Activated B cell treated with CpG ODN at 0.5 μM for 24 hours (primary cell): ENCODE results near the gene SPDYE2B. TPM values are rescaled to one million over a fixed set of nuclear protein-coding genes. Genes with fewer than 3 reads are reported as not detected.
"Not testable (repeated sequence)": the region's sequence is repeated elsewhere in the genome, so short reads cannot be mapped to it uniquely, and the experiment has no call there.

Experiments used
- ATAC-seq: fragments of 200-7000 bp; cut with Tn5 transposase; one replicate; pipeline ENCODE4 v1.10.0; 2021; ENCODE audit warnings: low read depth, mild to moderate bottlenecking, moderate library complexity
- CTCF ChIA-PET: fragments of 350-600 bp; sonication (Branson Sonifier 250); formaldehyde crosslinking; loops from one replicate; lab custom pipeline; 2021; ENCODE audit warnings: antibody characterized with exemption; lab: Charles Lee
- POLR2A ChIA-PET: fragments of 350-600 bp; sonication (Branson Sonifier 250); formaldehyde crosslinking; loops from one replicate; lab custom pipeline; 2021; ENCODE audit warnings: antibody characterized with exemption; lab: Charles Lee
- DNase-seq: peaks from one replicate; pipeline ENCODE4 v3.0.0; 2022
- H3K27ac Mint-ChIP-seq: one replicate; pipeline ENCODE4 v1.8.0; 2020; ENCODE audit warnings: mixed read lengths
- H3K27me3 Mint-ChIP-seq: one replicate; pipeline ENCODE4 v1.8.0; 2021; ENCODE audit warnings: mixed read lengths
- H3K36me3 Mint-ChIP-seq: one replicate; pipeline ENCODE4 v1.8.0; 2021; ENCODE audit warnings: low read depth, mixed read lengths
- H3K4me1 Mint-ChIP-seq: one replicate; pipeline ENCODE4 v1.8.0; 2021; ENCODE audit warnings: mixed read lengths
- H3K4me3 Mint-ChIP-seq: one replicate; pipeline ENCODE4 v1.8.0; 2020; ENCODE audit warnings: mild to moderate bottlenecking, mixed read lengths
- H3K9me3 Mint-ChIP-seq: one replicate; pipeline ENCODE4 v1.8.0; 2020; ENCODE audit warnings: mixed read lengths
- intact Hi-C: fragments of 100-400 bp; cut with micrococcal nuclease; formaldehyde crosslinking; loops from one replicate; pipeline ENCODE4 v1.15.1; 2024
- total RNA-seq: library from RNA; stranded (reverse); gene quantifications from 2 replicates; pipeline ENCODE4 v1.2.3, GENCODE V29; 2022

SPDYE2B gene
- not detected in 2 replicates for total RNA-seq

GRCh38 chr7:102649924-102650323 lies at the start of gene SPDYE2B:
Gene SPDYE2B, plus strand, starts transcription at chr7:102650319. Its CDS starts 2,030 bp downstream, at chr7:102652349.
- H3K4me1 Mint-ChIP-seq, ATAC-seq, H3K27ac Mint-ChIP-seq, H3K4me3 Mint-ChIP-seq, intact Hi-C loops, CTCF ChIA-PET, H3K9me3 Mint-ChIP-seq, DNase-seq, H3K27me3 Mint-ChIP-seq, POLR2A ChIA-PET, H3K36me3 Mint-ChIP-seq: not testable (repeated sequence)

- H3K9me3 Mint-ChIP-seq, ATAC-seq, POLR2A ChIA-PET, H3K36me3 Mint-ChIP-seq, DNase-seq, H3K4me3 Mint-ChIP-seq, H3K27ac Mint-ChIP-seq, intact Hi-C loops, H3K27me3 Mint-ChIP-seq, CTCF ChIA-PET, H3K4me1 Mint-ChIP-seq: not testable (repeated sequence)
Measured at GRCh38 chr7:102602317-102602716, 47.8 kb upstream of the SPDYE2B start.

- intact Hi-C loops, CTCF ChIA-PET, ATAC-seq, DNase-seq, H3K27me3 Mint-ChIP-seq, H3K27ac Mint-ChIP-seq, H3K36me3 Mint-ChIP-seq, H3K4me3 Mint-ChIP-seq, H3K9me3 Mint-ChIP-seq, H3K4me1 Mint-ChIP-seq, POLR2A ChIA-PET: not testable (repeated sequence)
Measured at GRCh38 chr7:102604431-102605145, 45.5 kb upstream of the SPDYE2B start.

- H3K4me1 Mint-ChIP-seq, DNase-seq, H3K9me3 Mint-ChIP-seq, H3K27ac Mint-ChIP-seq, H3K36me3 Mint-ChIP-seq, POLR2A ChIA-PET, CTCF ChIA-PET, intact Hi-C loops, ATAC-seq, H3K27me3 Mint-ChIP-seq, H3K4me3 Mint-ChIP-seq: not testable (repeated sequence)
Measured at GRCh38 chr7:102606848-102607247, 43.3 kb upstream of the SPDYE2B start.

GRCh38 chr7:102609734-102610133 lies 40.4 kb upstream of the SPDYE2B start:
- H3K27me3 Mint-ChIP-seq, H3K4me1 Mint-ChIP-seq, intact Hi-C loops, H3K36me3 Mint-ChIP-seq, H3K9me3 Mint-ChIP-seq, H3K4me3 Mint-ChIP-seq, CTCF ChIA-PET, POLR2A ChIA-PET, ATAC-seq, H3K27ac Mint-ChIP-seq, DNase-seq: not testable (repeated sequence)

GRCh38 chr7:102610441-102610840 lies 39.7 kb upstream of the SPDYE2B start:
- H3K9me3 Mint-ChIP-seq, H3K27ac Mint-ChIP-seq, intact Hi-C loops, H3K27me3 Mint-ChIP-seq, H3K4me3 Mint-ChIP-seq, H3K36me3 Mint-ChIP-seq, ATAC-seq, DNase-seq, CTCF ChIA-PET, H3K4me1 Mint-ChIP-seq, POLR2A ChIA-PET: not testable (repeated sequence)

GRCh38 chr7:102611013-102611674 lies 39.0 kb upstream of the SPDYE2B start:
- H3K4me1 Mint-ChIP-seq, intact Hi-C loops, H3K36me3 Mint-ChIP-seq, H3K4me3 Mint-ChIP-seq, POLR2A ChIA-PET, CTCF ChIA-PET, H3K9me3 Mint-ChIP-seq, H3K27me3 Mint-ChIP-seq, H3K27ac Mint-ChIP-seq, DNase-seq: not testable (repeated sequence)
- ATAC-seq, result peak; percentile 67

GRCh38 chr7:102611675-102612325 lies 38.3 kb upstream of the SPDYE2B start:
- H3K4me3 Mint-ChIP-seq, result peak overlapping the region; percentile 32
- CTCF ChIA-PET, ATAC-seq: not testable (repeated sequence)

GRCh38 chr7:102613575-102614345 lies 36.4 kb upstream of the SPDYE2B start:
- H3K4me1 Mint-ChIP-seq, POLR2A ChIA-PET, DNase-seq, intact Hi-C loops, CTCF ChIA-PET, H3K9me3 Mint-ChIP-seq, H3K27ac Mint-ChIP-seq, H3K4me3 Mint-ChIP-seq, H3K27me3 Mint-ChIP-seq, H3K36me3 Mint-ChIP-seq: not testable (repeated sequence)
- ATAC-seq, result peak; percentile 45

More at GRCh38 chr7:102611675-102612325, 38.3 kb upstream of the SPDYE2B start:
- H3K27me3 Mint-ChIP-seq, H3K9me3 Mint-ChIP-seq, H3K4me1 Mint-ChIP-seq, intact Hi-C loops, POLR2A ChIA-PET, H3K36me3 Mint-ChIP-seq, H3K27ac Mint-ChIP-seq, DNase-seq: not testable (repeated sequence)

GRCh38 chr7:102614346-102614697 lies 35.8 kb upstream of the SPDYE2B start:
- H3K4me3 Mint-ChIP-seq, H3K27me3 Mint-ChIP-seq, H3K27ac Mint-ChIP-seq, CTCF ChIA-PET, POLR2A ChIA-PET, intact Hi-C loops, H3K36me3 Mint-ChIP-seq, H3K4me1 Mint-ChIP-seq, H3K9me3 Mint-ChIP-seq, DNase-seq: not testable (repeated sequence)
- peak; percentile 12 for ATAC-seq

- H3K4me1 Mint-ChIP-seq, POLR2A ChIA-PET, intact Hi-C loops, H3K9me3 Mint-ChIP-seq, H3K36me3 Mint-ChIP-seq, DNase-seq, ATAC-seq, H3K27me3 Mint-ChIP-seq, H3K4me3 Mint-ChIP-seq, CTCF ChIA-PET, H3K27ac Mint-ChIP-seq: not testable (repeated sequence)
Measured at GRCh38 chr7:102614873-102615272, 35.2 kb upstream of the SPDYE2B start.
